Breast epithelium (tissue), 3 donors: ENCODE measurements around the gene CDK7.

Experiments
- CTCF ChIP-seq, 3 donors: fragments of 450-650 bp; IDR thresholded peaks; one replicate each; pipeline ENCODE4 v1.5.1; 2016 to 2017; ENCODE audit warnings: antibody characterized with exemption in 3 of 3, mild to moderate bottlenecking in 3 of 3, moderate library complexity in 3 of 3
- POLR2AphosphoS5 ChIP-seq, 3 donors: sonication (generic); formaldehyde crosslinking; IDR thresholded peaks; one replicate each; pipeline ENCODE4 v1.6.1; 2017; ENCODE audit warnings: antibody characterized with exemption in 3 of 3

GRCh38 chr5:69213513-69214215 lies 21.0 kb upstream of the CDK7 start:
- TF ChIP-seq POLR2AphosphoS5 (IDR thresholded peaks at IDR 0.05) (no peak), CTCF (IDR thresholded peaks at IDR 0.05) (no peak)
